Keratinocyte (primary cell): ENCODE data around the gene P2RY11. TPM values are rescaled to one million over a fixed set of nuclear protein-coding genes. Genes with fewer than 3 reads are reported as not detected.

Source experiments
- DNase-seq: peaks from one replicate; pipeline ENCODE4 v3.0.0-alpha.2; 2011; ENCODE audit warnings: low read depth, missing footprints, low spot score
- FAIRE-seq: peaks from 2 replicates; lab custom pipeline; 2011; peaks lifted over from hg19 to GRCh38; lab: Jason Lieb, UNC
- H2AFZ ChIP-seq: 2 replicates; pipeline ENCODE4 v1.6.0; 2012; ENCODE audit warnings: low read length, control low read depth, inconsistent platforms; ENCODE audit not compliant: control insufficient read depth
- H3K27ac ChIP-seq: 2 replicates; pipeline ENCODE4 v1.5.1; 2011; ENCODE audit warnings: low read length; ENCODE audit not compliant: control insufficient read depth, insufficient read depth
- H3K27me3 ChIP-seq: 3 replicates; pipeline ENCODE4 v1.6.0; 2011; ENCODE audit warnings: low read length; ENCODE audit not compliant: control insufficient read depth, insufficient read depth; ENCODE audit errors: extremely low read depth
- H3K36me3 ChIP-seq, 2 experiments: 2 replicates in 1 of 2; 3 replicates in 1 of 2; pipeline ENCODE4 v1.5.1; 2011; ENCODE audit warnings: low read length in 2 of 2, mild to moderate bottlenecking in 1 of 2; ENCODE audit not compliant: control insufficient read depth in 2 of 2, insufficient read depth in 2 of 2; ENCODE audit errors: extremely low read depth in 1 of 2
- H3K4me1 ChIP-seq: 3 replicates; pipeline ENCODE4 v1.5.1; 2011; ENCODE audit warnings: low read length; ENCODE audit not compliant: control insufficient read depth, insufficient read depth; ENCODE audit errors: extremely low read depth
- H3K4me2 ChIP-seq: 3 replicates; pipeline ENCODE4 v1.6.0; 2011; ENCODE audit warnings: low read depth, low read length; ENCODE audit not compliant: control insufficient read depth, insufficient read depth; ENCODE audit errors: extremely low read depth
- H3K4me3 ChIP-seq, 3 experiments: fragments of 200-600 bp in 1 of 3; sonication (generic) in 1 of 3; 2 replicates in 2 of 3; 3 replicates in 1 of 3; pipeline ENCODE4 v1.5.1; 2011 to 2016; ENCODE audit warnings: low read length in 3 of 3, mild to moderate bottlenecking in 3 of 3, control low read depth in 2 of 3, inconsistent platforms in 1 of 3, low read depth in 1 of 3, mixed read lengths in 1 of 3, mixed run types in 1 of 3, moderate library complexity in 1 of 3; ENCODE audit not compliant: control insufficient read depth in 2 of 3, insufficient read depth in 2 of 3; ENCODE audit errors: extremely low read depth in 1 of 3
- H3K79me2 ChIP-seq: 2 replicates; pipeline ENCODE4 v1.6.0; 2012; ENCODE audit warnings: low read length; ENCODE audit not compliant: control insufficient read depth, insufficient read depth
- H3K9ac ChIP-seq: 3 replicates; pipeline ENCODE4 v1.6.0; 2011; ENCODE audit warnings: low read length; ENCODE audit not compliant: control insufficient read depth, insufficient read depth; ENCODE audit errors: extremely low read depth
- H3K9me1 ChIP-seq: 3 replicates; pipeline ENCODE4 v1.6.0; 2011; ENCODE audit warnings: low read length; ENCODE audit not compliant: control insufficient read depth, insufficient read depth; ENCODE audit errors: extremely low read depth
- H3K9me3 ChIP-seq: 2 replicates; pipeline ENCODE4 v1.5.1; 2012; ENCODE audit warnings: low read depth, low read length; ENCODE audit not compliant: control insufficient read depth
- H4K20me1 ChIP-seq: 3 replicates; pipeline ENCODE4 v1.6.0; 2011; ENCODE audit warnings: low read length; ENCODE audit not compliant: control insufficient read depth, insufficient read depth; ENCODE audit errors: extremely low read depth
- EZH2 ChIP-seq: IDR thresholded peaks from one replicate; pipeline ENCODE4 v1.6.1; 2012; ENCODE audit warnings: inconsistent platforms, mild to moderate bottlenecking, low read length, moderate library complexity
- dilution Hi-C: fragments of 300-500 bp; cut with MboI; formaldehyde crosslinking; loops from one replicate; pipeline ENCODE4 v1.7.0; 2020; ENCODE audit warnings: low sequenced_read_pairs; ENCODE audit not compliant: extremely low pct_ligation_motif_present
- polyA plus RNA-seq, 5 experiments: library from polyadenylated mRNA; depleted of rRNA in 3 of 5; stranded (reverse) in 3 of 5; stranded (forward) in 1 of 5; unstranded in 1 of 5; fragments of >200 nt; gene quantifications; 1 replicate in 1 of 5; 2 replicates in 3 of 5; 3 replicates in 1 of 5; pipeline versions ENCODE4 v1.2.1 to v1.2.3, GENCODE V29; 2011 to 2012; ENCODE audit warnings: missing spikeins in 2 of 5, low read depth in 1 of 5, low replicate concordance in 1 of 5
- TF ChIP-seq, protein P1 (sequence below), 3 experiments: IDR thresholded peaks in 1 of 3; conservative IDR thresholded peaks in 1 of 3; optimal IDR thresholded peaks in 1 of 3; 2 replicates in 2 of 3; 3 replicates in 1 of 3; pipeline versions ENCODE3 to v1.5.1; 2011; ENCODE audit warnings: low read length in 3 of 3, mild to moderate bottlenecking in 3 of 3, moderate library complexity in 2 of 3, control low read depth in 1 of 3, inconsistent platforms in 1 of 3; ENCODE audit not compliant: insufficient read depth in 2 of 3; ENCODE audit errors: extremely low read depth in 1 of 3

P2RY11 gene
- polyA plus RNA-seq, 1 donor (not counting 4 experiments of a cell fraction or from before 2014, with no cell fraction given): 3.2 TPM

- H3K9me1 ChIP-seq: no peaks in the 10 kb centered on the region
- no peak for DNase-seq
- TF ChIP-seq, protein P1, sequence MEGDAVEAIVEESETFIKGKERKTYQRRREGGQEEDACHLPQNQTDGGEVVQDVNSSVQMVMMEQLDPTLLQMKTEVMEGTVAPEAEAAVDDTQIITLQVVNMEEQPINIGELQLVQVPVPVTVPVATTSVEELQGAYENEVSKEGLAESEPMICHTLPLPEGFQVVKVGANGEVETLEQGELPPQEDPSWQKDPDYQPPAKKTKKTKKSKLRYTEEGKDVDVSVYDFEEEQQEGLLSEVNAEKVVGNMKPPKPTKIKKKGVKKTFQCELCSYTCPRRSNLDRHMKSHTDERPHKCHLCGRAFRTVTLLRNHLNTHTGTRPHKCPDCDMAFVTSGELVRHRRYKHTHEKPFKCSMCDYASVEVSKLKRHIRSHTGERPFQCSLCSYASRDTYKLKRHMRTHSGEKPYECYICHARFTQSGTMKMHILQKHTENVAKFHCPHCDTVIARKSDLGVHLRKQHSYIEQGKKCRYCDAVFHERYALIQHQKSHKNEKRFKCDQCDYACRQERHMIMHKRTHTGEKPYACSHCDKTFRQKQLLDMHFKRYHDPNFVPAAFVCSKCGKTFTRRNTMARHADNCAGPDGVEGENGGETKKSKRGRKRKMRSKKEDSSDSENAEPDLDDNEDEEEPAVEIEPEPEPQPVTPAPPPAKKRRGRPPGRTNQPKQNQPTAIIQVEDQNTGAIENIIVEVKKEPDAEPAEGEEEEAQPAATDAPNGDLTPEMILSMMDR (optimal IDR thresholded peaks at IDR 0.05 in 1 of 3, IDR thresholded peaks at IDR 0.05 in 1 of 3, conservative IDR thresholded peaks at IDR 0.05 in 1 of 3; ENCODE audit: extremely low read depth in 1 of 3, insufficient read depth in 2 of 3, low read length in 3 of 3): no peak
- no peak for TF ChIP-seq EZH2
- FAIRE-seq: no peak
- dilution Hi-C loops: no loop called here
- H3K4me1 ChIP-seq: peaks cover 12% of the 10 kb centered on the region
- peaks cover 36% of the 10 kb centered on the region for H3K79me2 ChIP-seq
- H3K27ac ChIP-seq: no peak overlapping the region
- H3K27me3 ChIP-seq: no peaks in the 10 kb centered on the region
- H3K36me3 ChIP-seq: peaks cover 22 to 32% of the 10 kb centered on the region in 2 experiments
- no peak overlapping the region for H3K9ac ChIP-seq
- H3K9me3 ChIP-seq: no peaks in the 10 kb centered on the region
- H3K4me2 ChIP-seq: no peak overlapping the region
- H4K20me1 ChIP-seq: peaks cover 9% of the 10 kb centered on the region
- no peak overlapping the region for H2AFZ ChIP-seq
- no peak overlapping the region for H3K4me3 ChIP-seq
Measured at GRCh38 chr19:10109528-10109927, 2.0 kb upstream of the P2RY11 start.

- no peak overlapping the region for H3K4me3 ChIP-seq
- no peak overlapping the region for H3K9ac ChIP-seq
- no peak for TF ChIP-seq EZH2
- TF ChIP-seq, protein P1 (optimal IDR thresholded peaks at IDR 0.05 in 1 of 3, IDR thresholded peaks at IDR 0.05 in 1 of 3, conservative IDR thresholded peaks at IDR 0.05 in 1 of 3; ENCODE audit: extremely low read depth in 1 of 3, insufficient read depth in 2 of 3, low read length in 3 of 3): no peak
- DNase-seq (no peak), FAIRE-seq (no peak)
- H3K4me1 ChIP-seq: peaks cover 12% of the 10 kb centered on the region
- no peaks in the 10 kb centered on the region for H3K27me3 ChIP-seq
- no peaks in the 10 kb centered on the region for H3K9me1 ChIP-seq
- H3K79me2 ChIP-seq: peaks cover 36% of the 10 kb centered on the region
- peaks cover 25 to 34% of the 10 kb centered on the region in 2 experiments for H3K36me3 ChIP-seq
- H4K20me1 ChIP-seq: peaks cover 13% of the 10 kb centered on the region
- H3K27ac ChIP-seq: no peak overlapping the region
- H2AFZ ChIP-seq: no peak overlapping the region
- H3K9me3 ChIP-seq: no peaks in the 10 kb centered on the region
- no peak overlapping the region for H3K4me2 ChIP-seq
- dilution Hi-C loops: no loop called here
Measured at GRCh38 chr19:10110076-10110971, 1.2 kb upstream of the P2RY11 start.
